ENCODE results near the gene UTP25. TPM values are rescaled to one million over a fixed set of nuclear protein-coding genes. Genes with fewer than 3 reads are reported as not detected.

UTP25 gene
- total RNA-seq, 1 experiment from 2014 or later, result 9.5 TPM

GRCh38 chr1:209840611-209841010, 12.8 kb downstream of the UTP25 start:
- ATAC-seq (no peak), DNase-seq (ENCODE audit: low read depth, low spot score) (no peak)
- ChIA-PET POLR2A (no interaction called here), CTCF (no interaction called here)
- Histone ChIP-seq H3K9me3 (ENCODE audit: control insufficient read depth, insufficient read depth, low read depth, low read length) (no peaks in the 10 kb centered on the region), H3K27ac (ENCODE audit: low read length) (peak overlapping the region; percentile 6; the same call in 1 of the 2 replicates), H3K4me1 (ENCODE audit: control insufficient read depth, insufficient read depth, low read length) (peaks cover 6% of the 10 kb centered on the region; the same call in 1 of the 2 replicates), H3K4me3 (ENCODE audit: low read depth in 2 of 2, low read length in 2 of 2) (no peak overlapping the region), H3K36me3 (ENCODE audit: control insufficient read depth, insufficient read depth, low read length) (peaks cover 36% of the 10 kb centered on the region), H3K27me3 (ENCODE audit: control insufficient read depth, insufficient read depth, low read length) (no peaks in the 10 kb centered on the region)
- in situ Hi-C loops (cut with HindIII; ENCODE audit: low pct_unique_long_range_greater_than_20kb, low sequenced_read_pairs), result no loop called here
- intact Hi-C loops (cut with micrococcal nuclease; ENCODE audit: unreplicated experiment), result no loop called here
- no TSS peak for BruUV-seq (replicated peaks)
- no peak for TF ChIP-seq TCF7L2 (IDR thresholded peaks at IDR 0.05; ENCODE audit: low read depth, low read length)
- TF ChIP-seq SIN3A (IDR thresholded peaks at IDR 0.05; ENCODE audit: borderline replicate concordance, insufficient read depth, low read depth, low read length), result no peak
- no peak for TF ChIP-seq REST (IDR thresholded peaks at IDR 0.05; ENCODE audit: insufficient read depth in 1 of 2, low read depth in 2 of 2, low read length in 1 of 2)
- no peak for TF ChIP-seq CTCF (IDR thresholded peaks at IDR 0.05)
- TF ChIP-seq POLR2AphosphoS5 (IDR thresholded peaks at IDR 0.05; ENCODE audit: low read depth, low read length), result no peak

- Histone ChIP-seq H3K36me3 (ENCODE audit: control insufficient read depth, insufficient read depth, low read length) (peaks cover 30% of the 10 kb centered on the region), H3K4me3 (ENCODE audit: low read depth in 2 of 2, low read length in 2 of 2) (no peak overlapping the region), H3K9me3 (ENCODE audit: control insufficient read depth, insufficient read depth, low read depth, low read length) (no peaks in the 10 kb centered on the region), H3K27ac (ENCODE audit: low read length) (no peak overlapping the region), H3K27me3 (ENCODE audit: control insufficient read depth, insufficient read depth, low read length) (no peaks in the 10 kb centered on the region), H3K4me1 (ENCODE audit: control insufficient read depth, insufficient read depth, low read length) (no peaks in the 10 kb centered on the region)
- CTCF ChIA-PET, result interaction anchor here (0.7 kb wide), 1 partner anchor 407 kb away, joined by 3 read pairs; no protein-coding TSS in a partner anchor
- intact Hi-C loops (cut with micrococcal nuclease; ENCODE audit: unreplicated experiment) (no loop called here), in situ Hi-C loops (cut with HindIII; ENCODE audit: low pct_unique_long_range_greater_than_20kb, low sequenced_read_pairs) (no loop called here)
- BruUV-seq (replicated peaks), result no TSS peak
- ATAC-seq, result no peak
- POLR2A ChIA-PET, result interaction anchor here (0.7 kb wide), 1 partner anchor 1654 kb away, joined by 5 read pairs; no protein-coding TSS in a partner anchor
- no peak for DNase-seq (ENCODE audit: low read depth, low spot score)
- TF ChIP-seq SIN3A (IDR thresholded peaks at IDR 0.05; ENCODE audit: borderline replicate concordance, insufficient read depth, low read depth, low read length) (no peak), TCF7L2 (IDR thresholded peaks at IDR 0.05; ENCODE audit: low read depth, low read length) (no peak), REST (IDR thresholded peaks at IDR 0.05; ENCODE audit: insufficient read depth in 1 of 2, low read depth in 2 of 2, low read length in 1 of 2) (no peak)
Measured at GRCh38 chr1:209844695-209845407, 17.1 kb downstream of the UTP25 start.

All from Panc1 (cell line).